GM10266 (cell line): ENCODE measurements around the gene AHCYL2.
"Not testable (repeated sequence)": the region's sequence is repeated elsewhere in the genome, so short reads cannot be mapped to it uniquely, and the experiment has no call there.

Experiments used
- DNase-seq: peaks from one replicate; pipeline ENCODE4 v3.0.0; 2012; ENCODE audit errors: extremely low spot score
- CTCF ChIP-seq: IDR thresholded peaks from 2 replicates; pipeline ENCODE4 v1.5.1; 2012; ENCODE audit warnings: mild to moderate bottlenecking, low read depth; ENCODE audit not compliant: control insufficient read depth, insufficient read depth; ENCODE audit errors: missing control alignments

Gene AHCYL2

GRCh38 chr7:129394982-129395914, 170.4 kb downstream of the AHCYL2 start:
- no peak for TF ChIP-seq CTCF
- no peak for DNase-seq

GRCh38 chr7:129401228-129401966, 176.6 kb downstream of the AHCYL2 start:
- TF ChIP-seq CTCF = no peak
- no peak for DNase-seq

- DNase-seq = peak; percentile 20
- TF ChIP-seq CTCF = peak; percentile 41
Measured at GRCh38 chr7:129401967-129402860, 177.4 kb downstream of the AHCYL2 start.

- TF ChIP-seq CTCF = no peak
- DNase-seq = no peak
Measured at GRCh38 chr7:129405527-129405926, 180.7 kb downstream of the AHCYL2 start.

GRCh38 chr7:129410238-129410637, 185.4 kb downstream of the AHCYL2 start:
- not testable (repeated sequence) for DNase-seq

- DNase-seq = no peak
- TF ChIP-seq CTCF = no peak
Measured at GRCh38 chr7:129412501-129412900, 187.7 kb downstream of the AHCYL2 start.

GRCh38 chr7:129417073-129417472, 192.2 kb downstream of the AHCYL2 start:
- DNase-seq = no peak
- TF ChIP-seq CTCF = no peak
